Measurements from ENCODE around the gene HDHD3.
"Not testable (repeated sequence)": the region's sequence is repeated elsewhere in the genome, so short reads cannot be mapped to it uniquely, and the experiment has no call there.

The HDHD3 gene

GRCh38 chr9:113368982-113369854, 7.6 kb downstream of the HDHD3 start:
- no peak overlapping the region for H3K9ac ChIP-seq
- no peak overlapping the region for H3K27ac ChIP-seq
- H3K4me1 ChIP-seq (ENCODE audit: low read depth, poor library complexity, severe bottlenecking): no peaks in the 10 kb centered on the region
- no peak overlapping the region for H3K4me2 ChIP-seq
- H3K36me3 ChIP-seq (ENCODE audit: insufficient read depth): no peaks in the 10 kb centered on the region
- no peak overlapping the region for H3K4me3 ChIP-seq (IDR thresholded peaks at IDR 0.05; ENCODE audit: insufficient read depth, low read depth, low read length)
- H4K20me1 ChIP-seq (ENCODE audit: insufficient read depth): no peaks in the 10 kb centered on the region
- TF ChIP-seq CTCF (conservative IDR thresholded peaks at IDR 0.05; ENCODE audit: low read depth, low read length): no peak
- H3K27me3 ChIP-seq (ENCODE audit: insufficient read depth, low read depth): no peaks in the 10 kb centered on the region
- no peak overlapping the region for H2AFZ ChIP-seq (ENCODE audit: low read depth)
- H3K79me2 ChIP-seq (ENCODE audit: insufficient read depth, low read depth): no peaks in the 10 kb centered on the region

DNA sequence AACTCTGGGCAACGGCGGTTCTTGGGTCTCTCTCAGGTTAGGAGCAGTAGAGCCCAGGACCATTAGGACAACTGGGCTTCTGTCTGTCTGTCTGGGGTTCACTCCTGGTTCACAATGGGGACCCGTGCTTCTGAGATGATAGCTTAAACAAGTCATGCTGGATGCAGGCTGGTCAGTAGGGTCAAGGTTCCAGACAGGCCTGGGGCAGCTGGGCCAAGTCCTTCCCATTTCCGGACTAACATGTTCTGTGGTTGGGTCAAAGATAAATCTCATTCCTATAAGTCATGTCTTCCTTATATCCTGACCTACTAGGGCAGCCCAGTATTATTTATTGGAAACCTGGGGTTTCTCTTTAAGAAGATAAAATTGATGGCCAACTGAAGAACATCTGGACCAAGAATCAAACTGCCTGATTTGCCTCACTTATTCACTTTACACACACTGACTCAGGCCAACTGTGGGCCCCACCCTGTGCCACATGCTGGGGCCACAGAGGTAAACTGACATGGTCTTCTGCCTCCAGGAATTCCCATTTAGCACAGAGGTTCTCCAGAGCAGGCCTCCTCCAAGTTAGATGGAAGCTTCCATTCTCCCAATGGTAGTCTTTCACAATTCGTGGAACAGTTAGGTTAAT, 8.3 kb downstream of the HDHD3 start:
- Histone ChIP-seq H3K36me3 (ENCODE audit: insufficient read depth) (no peaks in the 10 kb centered on the region), H3K79me2 (ENCODE audit: insufficient read depth, low read depth) (no peaks in the 10 kb centered on the region), H2AFZ (ENCODE audit: low read depth) (no peak overlapping the region), H3K4me3 (IDR thresholded peaks at IDR 0.05; ENCODE audit: insufficient read depth, low read depth, low read length) (no peak overlapping the region), H3K4me1 (ENCODE audit: low read depth, poor library complexity, severe bottlenecking) (no peaks in the 10 kb centered on the region), H3K4me2 (no peak overlapping the region), H3K9ac (no peak overlapping the region), H4K20me1 (ENCODE audit: insufficient read depth) (no peaks in the 10 kb centered on the region), H3K27ac (no peak overlapping the region), H3K27me3 (ENCODE audit: insufficient read depth, low read depth) (no peaks in the 10 kb centered on the region)
- TF ChIP-seq CTCF (conservative IDR thresholded peaks at IDR 0.05; ENCODE audit: low read depth, low read length): no peak

DNA sequence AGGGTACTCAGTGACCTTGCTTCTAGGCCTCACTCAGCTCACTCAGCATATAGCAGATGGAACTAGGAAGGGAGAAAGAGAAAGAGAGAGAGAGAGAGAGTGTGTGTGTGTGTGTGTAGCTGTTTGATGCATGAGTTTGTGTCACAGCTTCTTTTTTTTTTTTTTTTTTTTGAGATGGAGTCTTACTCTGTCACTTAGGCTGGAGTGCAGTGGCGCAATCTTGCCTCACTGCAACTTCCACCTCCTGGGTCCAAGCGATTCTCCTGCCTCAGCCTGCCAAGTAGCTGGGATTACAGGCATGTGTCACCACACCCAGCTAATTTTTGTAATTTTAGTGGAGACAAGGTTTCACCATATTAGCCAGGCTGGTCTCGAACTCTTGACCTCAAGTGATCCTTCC, 11.1 kb downstream of the HDHD3 start:
- H3K27me3 ChIP-seq (ENCODE audit: insufficient read depth, low read depth); H3K4me2 ChIP-seq; H3K4me3 ChIP-seq (IDR thresholded peaks at IDR 0.05; ENCODE audit: insufficient read depth, low read depth, low read length); H2AFZ ChIP-seq (ENCODE audit: low read depth); H3K79me2 ChIP-seq (ENCODE audit: insufficient read depth, low read depth); H3K4me1 ChIP-seq (ENCODE audit: low read depth, poor library complexity, severe bottlenecking); H4K20me1 ChIP-seq (ENCODE audit: insufficient read depth); H3K9ac ChIP-seq; H3K36me3 ChIP-seq (ENCODE audit: insufficient read depth); H3K27ac ChIP-seq: not testable (repeated sequence)

DNA sequence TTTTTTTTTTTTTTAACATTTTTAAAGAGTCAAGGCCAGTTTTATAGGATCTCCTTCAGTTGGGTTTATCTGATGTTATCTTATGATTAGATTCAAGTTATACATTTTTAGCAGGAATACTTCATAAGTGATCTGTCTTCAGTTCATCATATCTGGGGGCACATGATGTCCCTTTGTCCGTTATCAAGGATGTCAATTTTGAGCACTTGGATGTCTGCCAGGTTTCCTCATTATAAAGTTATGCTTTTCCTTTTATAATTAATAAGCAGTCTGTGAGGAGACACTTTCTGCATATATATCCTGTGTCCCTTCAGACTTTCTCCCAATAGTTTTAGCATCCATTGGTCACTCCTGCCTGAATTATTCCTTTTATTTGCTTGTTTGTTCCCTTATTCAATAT, 11.8 kb downstream of the HDHD3 start:
- Histone ChIP-seq H3K79me2 (ENCODE audit: insufficient read depth, low read depth) (no peaks in the 10 kb centered on the region), H3K27ac (no peak overlapping the region)

More for the DNA sequence above, 11.8 kb downstream of the HDHD3 start:
- Histone ChIP-seq H3K9ac (no peak overlapping the region), H3K4me2 (no peak overlapping the region), H3K36me3 (ENCODE audit: insufficient read depth) (no peaks in the 10 kb centered on the region), H3K4me1 (ENCODE audit: low read depth, poor library complexity, severe bottlenecking) (no peaks in the 10 kb centered on the region), H3K4me3 (IDR thresholded peaks at IDR 0.05; ENCODE audit: insufficient read depth, low read depth, low read length) (no peak overlapping the region), H4K20me1 (ENCODE audit: insufficient read depth) (no peaks in the 10 kb centered on the region), H3K27me3 (ENCODE audit: insufficient read depth, low read depth) (no peaks in the 10 kb centered on the region), H2AFZ (ENCODE audit: low read depth) (no peak overlapping the region)
- no peak for TF ChIP-seq CTCF (conservative IDR thresholded peaks at IDR 0.05; ENCODE audit: low read depth, low read length)

Measured in KMS-11 (cell line).